ENCODE data around the gene JAK3. TPM values are rescaled to one million over a fixed set of nuclear protein-coding genes. Genes with fewer than 3 reads are reported as not detected.

The JAK3 gene
- total RNA-seq, 3 donors from 2014 or later = 2.8 to 13.1 (median 3.5) TPM

- Histone ChIP-seq H3K27ac (no peak overlapping the region), H3K9me3 (no peaks in the 10 kb centered on the region), H3K4me3 (no peak overlapping the region), H3K36me3 (no peaks in the 10 kb centered on the region), H3K4me1 (peaks cover 0 to 4% of the 10 kb centered on the region in 2 donors), H3K27me3 (peaks cover 12 to 43% of the 10 kb centered on the region in 2 donors)
- intact Hi-C loops (cut with DNase I; ENCODE audit: low total_unique reads) = no loop called here
- TF ChIP-seq POLR2A (IDR thresholded peaks at IDR 0.05) = no peak
- no peak for TF ChIP-seq CTCF (IDR thresholded peaks at IDR 0.05)
- no peak for TF ChIP-seq POLR2AphosphoS5 (IDR thresholded peaks at IDR 0.05)
- DNase-seq (ENCODE audit: low spot score in 2 of 2) = no peak
These were observed 27.0 kb upstream of the JAK3 start for GRCh38 chr19:17874758-17875135.

- Histone ChIP-seq H3K4me3 (peak overlapping the region in 2 of 3 donors; percentile 35 to 56), H3K27me3 (peaks cover 12 to 44% of the 10 kb centered on the region in 2 donors), H3K36me3 (no peaks in the 10 kb centered on the region), H3K4me1 (peaks cover 0 to 4% of the 10 kb centered on the region in 2 donors), H3K27ac (no peak overlapping the region), H3K9me3 (no peaks in the 10 kb centered on the region)
- no peak for DNase-seq (ENCODE audit: low spot score in 2 of 2)
- TF ChIP-seq POLR2AphosphoS5 (IDR thresholded peaks at IDR 0.05) = no peak
- TF ChIP-seq CTCF (IDR thresholded peaks at IDR 0.05) = no peak
- TF ChIP-seq POLR2A (IDR thresholded peaks at IDR 0.05) = no peak
- intact Hi-C loops (cut with DNase I; ENCODE audit: low total_unique reads) = no loop called here
These were observed 26.3 kb upstream of the JAK3 start for GRCh38 chr19:17873786-17874757.

- intact Hi-C loops (cut with DNase I; ENCODE audit: low total_unique reads) = no loop called here
- peak overlapping the region in 2 of 3 donors; percentile 9 to 34 for H3K4me3 ChIP-seq
- H3K27me3 ChIP-seq = peaks cover 12 to 44% of the 10 kb centered on the region in 2 donors
These were observed 24.6 kb upstream of the JAK3 start for GRCh38 chr19:17872251-17873001.

GRCh38 chr19:17871878-17872250 is 24.1 kb upstream of the JAK3 start, which contains the start of gene SLC5A5:
Gene SLC5A5, plus strand, starts transcription at chr19:17871945. Its CDS starts 375 bp downstream, at chr19:17872320.
- no peak within 1 kb of the TSS for H3K27ac ChIP-seq
- TF ChIP-seq POLR2A (IDR thresholded peaks at IDR 0.05) = no peak
- TF ChIP-seq CTCF (IDR thresholded peaks at IDR 0.05) = no peak
- TF ChIP-seq POLR2AphosphoS5 (IDR thresholded peaks at IDR 0.05) = no peak
- H3K27me3 ChIP-seq = peaks cover 12 to 44% of the 10 kb centered on the region in 2 donors
- peaks cover 0 to 4% of the 10 kb centered on the region in 2 donors for H3K4me1 ChIP-seq
- no peak for DNase-seq (ENCODE audit: low spot score in 2 of 2)
- no peaks in the 10 kb centered on the region for H3K9me3 ChIP-seq
- H3K4me3 ChIP-seq = peak within 1 kb of the TSS in 2 of 3 donors; percentile 9 to 34
- H3K36me3 ChIP-seq = no peaks in the 10 kb centered on the region
- intact Hi-C loops (cut with DNase I; ENCODE audit: low total_unique reads) = no loop called here

More at GRCh38 chr19:17872251-17873001, 24.6 kb upstream of the JAK3 start:
- no peaks in the 10 kb centered on the region for H3K36me3 ChIP-seq
- no peak for TF ChIP-seq POLR2AphosphoS5 (IDR thresholded peaks at IDR 0.05)
- TF ChIP-seq CTCF (IDR thresholded peaks at IDR 0.05) = no peak
- no peak for TF ChIP-seq POLR2A (IDR thresholded peaks at IDR 0.05)
- no peak for DNase-seq (ENCODE audit: low spot score in 2 of 2)
- H3K9me3 ChIP-seq = no peaks in the 10 kb centered on the region
- peaks cover 0 to 4% of the 10 kb centered on the region in 2 donors for H3K4me1 ChIP-seq
- no peak overlapping the region for H3K27ac ChIP-seq
